Peyer's patch (tissue), 4 donors: Measurements from ENCODE around the gene C10orf71. TPM values are rescaled to one million over a fixed set of nuclear protein-coding genes. Genes with fewer than 3 reads are reported as not detected.

Experiments
- DNase-seq, 3 donors: peaks; one replicate each; pipeline ENCODE4 v3.0.0-alpha.2; 2017 to 2019
- H3K27ac ChIP-seq, 4 donors: fragments of 200-600 bp; sonication (generic); one replicate each; pipeline ENCODE4 v1.5.1; 2016 to 2019
- H3K27me3 ChIP-seq, 2 donors: fragments of 200-600 bp; sonication (generic); one replicate each; pipeline ENCODE4 v1.5.1; 2019
- H3K36me3 ChIP-seq, 3 donors: fragments of 200-600 bp; sonication (generic); one replicate each; pipeline ENCODE4 v1.5.1; 2016 to 2019
- H3K4me1 ChIP-seq, 4 donors: fragments of 200-600 bp; sonication (generic); one replicate each; pipeline ENCODE4 v1.5.1; 2016 to 2019
- H3K4me3 ChIP-seq, 4 donors: fragments of 200-600 bp; sonication (generic); 1 replicate in 3 of 4; 2 replicates in 1 of 4; pipeline ENCODE4 v1.5.1; 2016 to 2019; ENCODE audit warnings: mild to moderate bottlenecking in 1 of 4
- H3K9me3 ChIP-seq, 4 donors: fragments of 200-600 bp; sonication (generic); one replicate each; pipeline ENCODE4 v1.5.1; 2016 to 2019; ENCODE audit warnings: mild to moderate bottlenecking in 1 of 4
- POLR2A ChIP-seq, 2 donors: fragments of 450-650 bp; IDR thresholded peaks; one replicate each; pipeline ENCODE4 v1.5.1; 2017; ENCODE audit warnings: antibody characterized with exemption in 2 of 2, mild to moderate bottlenecking in 2 of 2, moderate library complexity in 2 of 2
- total RNA-seq, 4 donors: library from RNA; depleted of rRNA; stranded (reverse); fragments of >200 nt; gene quantifications; one replicate each; pipeline ENCODE4 v1.1.0, GENCODE V29; 2016
- TF ChIP-seq, protein P1 (sequence below), 6 experiments: fragments of 450-650 bp in 4 of 6; fragments of 200-600 bp in 2 of 6; sonication (generic) in 1 of 6; IDR thresholded peaks; one replicate each; pipeline ENCODE4 v1.5.1; 2017 to 2019; ENCODE audit warnings: antibody characterized with exemption in 6 of 6, mild to moderate bottlenecking in 3 of 6, moderate library complexity in 1 of 6

Gene C10orf71
- total RNA-seq, 4 donors from 2014 or later, result not detected

DNA sequence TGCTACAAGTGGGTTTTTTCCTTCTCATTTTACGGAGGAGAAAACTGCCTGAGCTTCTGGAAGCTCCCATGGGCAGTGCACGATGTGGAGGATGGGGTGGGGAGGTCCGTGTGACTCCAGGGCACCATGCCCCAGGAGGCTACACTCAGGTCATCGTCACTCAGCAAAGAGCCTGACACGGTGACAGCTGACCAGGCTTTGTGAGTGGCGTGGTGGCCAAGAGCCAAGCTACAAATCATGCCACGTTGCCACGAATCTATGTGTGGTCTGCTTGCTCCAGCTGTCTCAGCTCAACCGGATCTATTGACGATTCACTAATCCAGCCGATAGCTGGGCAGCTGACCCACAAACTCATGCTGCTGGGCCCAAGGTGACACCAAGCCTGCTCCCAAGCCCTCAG, 27.6 kb upstream of the C10orf71 start:
- Histone ChIP-seq H3K4me3 (no peak overlapping the region), H3K9me3 (no peaks in the 10 kb centered on the region), H3K36me3 (no peaks in the 10 kb centered on the region), H3K27ac (no peak overlapping the region), H3K27me3 (no peaks in the 10 kb centered on the region), H3K4me1 (peaks cover 0 to 4% (median 0%) of the 10 kb centered on the region in 4 donors)
- no peak for DNase-seq
- TF ChIP-seq, protein P1, sequence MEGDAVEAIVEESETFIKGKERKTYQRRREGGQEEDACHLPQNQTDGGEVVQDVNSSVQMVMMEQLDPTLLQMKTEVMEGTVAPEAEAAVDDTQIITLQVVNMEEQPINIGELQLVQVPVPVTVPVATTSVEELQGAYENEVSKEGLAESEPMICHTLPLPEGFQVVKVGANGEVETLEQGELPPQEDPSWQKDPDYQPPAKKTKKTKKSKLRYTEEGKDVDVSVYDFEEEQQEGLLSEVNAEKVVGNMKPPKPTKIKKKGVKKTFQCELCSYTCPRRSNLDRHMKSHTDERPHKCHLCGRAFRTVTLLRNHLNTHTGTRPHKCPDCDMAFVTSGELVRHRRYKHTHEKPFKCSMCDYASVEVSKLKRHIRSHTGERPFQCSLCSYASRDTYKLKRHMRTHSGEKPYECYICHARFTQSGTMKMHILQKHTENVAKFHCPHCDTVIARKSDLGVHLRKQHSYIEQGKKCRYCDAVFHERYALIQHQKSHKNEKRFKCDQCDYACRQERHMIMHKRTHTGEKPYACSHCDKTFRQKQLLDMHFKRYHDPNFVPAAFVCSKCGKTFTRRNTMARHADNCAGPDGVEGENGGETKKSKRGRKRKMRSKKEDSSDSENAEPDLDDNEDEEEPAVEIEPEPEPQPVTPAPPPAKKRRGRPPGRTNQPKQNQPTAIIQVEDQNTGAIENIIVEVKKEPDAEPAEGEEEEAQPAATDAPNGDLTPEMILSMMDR (IDR thresholded peaks at IDR 0.05), result no peak
- TF ChIP-seq POLR2A (IDR thresholded peaks at IDR 0.05), result no peak

DNA sequence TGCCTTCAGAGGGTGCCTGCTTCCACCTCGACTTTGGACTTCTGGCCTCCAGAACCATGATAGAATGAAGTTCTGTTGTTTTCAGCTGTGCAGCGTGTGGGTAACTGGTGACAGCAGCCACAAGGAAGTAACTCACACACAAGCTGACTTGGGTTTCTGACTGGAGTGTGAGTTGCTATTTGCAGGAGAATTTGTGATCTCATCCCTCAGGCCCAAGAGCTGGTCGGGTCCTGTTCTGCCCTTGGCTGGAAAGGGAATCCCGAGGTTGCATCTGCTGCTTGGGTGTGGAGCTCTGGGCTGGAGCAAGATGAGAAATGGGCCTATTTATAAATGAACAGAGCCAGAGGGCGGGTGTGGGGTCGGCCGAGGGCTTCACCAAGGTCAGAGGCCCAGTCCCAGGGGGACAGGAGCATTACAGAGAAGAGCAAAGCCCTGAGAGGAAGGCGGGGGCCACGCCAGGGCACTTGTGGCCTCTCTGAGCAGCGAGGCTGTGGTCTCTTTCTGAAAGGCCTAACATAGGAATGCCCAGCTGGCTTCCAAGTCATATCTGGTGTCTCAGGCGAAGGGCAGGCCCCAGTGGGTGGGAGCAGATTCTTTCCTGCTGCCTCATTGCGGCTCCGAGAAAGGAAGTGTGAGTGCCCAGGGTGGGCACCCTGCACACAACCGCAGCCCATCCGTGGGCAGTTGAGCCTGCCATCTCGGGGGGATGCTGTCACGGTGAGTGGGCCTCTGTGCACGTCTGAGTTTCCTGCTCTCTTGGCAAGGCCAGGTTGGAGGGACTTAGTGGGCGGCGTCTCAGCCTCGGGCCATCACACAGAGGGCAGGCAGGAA, 26.5 kb upstream of the C10orf71 start:
- DNase-seq, result no peak
- Histone ChIP-seq H3K9me3 (no peaks in the 10 kb centered on the region), H3K4me3 (no peak overlapping the region), H3K4me1 (peaks cover 0 to 4% (median 0%) of the 10 kb centered on the region in 4 donors), H3K36me3 (no peaks in the 10 kb centered on the region), H3K27me3 (no peaks in the 10 kb centered on the region), H3K27ac (no peak overlapping the region)
- TF ChIP-seq, protein P1 (IDR thresholded peaks at IDR 0.05), result no peak
- TF ChIP-seq POLR2A (IDR thresholded peaks at IDR 0.05), result no peak

GRCh38 chr10:49273082-49273465, 25.9 kb upstream of the C10orf71 start:
- no peaks in the 10 kb centered on the region for H3K36me3 ChIP-seq
- H3K27ac ChIP-seq, result no peak overlapping the region
- no peak overlapping the region for H3K4me3 ChIP-seq
- peaks cover 0 to 4% (median 0%) of the 10 kb centered on the region in 4 donors for H3K4me1 ChIP-seq
- TF ChIP-seq, protein P1 (IDR thresholded peaks at IDR 0.05), result no peak
- no peak for TF ChIP-seq POLR2A (IDR thresholded peaks at IDR 0.05)
- no peak for DNase-seq
- no peaks in the 10 kb centered on the region for H3K27me3 ChIP-seq
- no peaks in the 10 kb centered on the region for H3K9me3 ChIP-seq

GRCh38 chr10:49273626-49274025, 25.3 kb upstream of the C10orf71 start:
- H3K4me1 ChIP-seq, result peaks cover 0 to 4% (median 0%) of the 10 kb centered on the region in 4 donors
- H3K4me3 ChIP-seq, result no peak overlapping the region
- H3K27ac ChIP-seq, result no peak overlapping the region
- H3K27me3 ChIP-seq, result no peaks in the 10 kb centered on the region
- H3K36me3 ChIP-seq, result no peaks in the 10 kb centered on the region
- TF ChIP-seq, protein P1 (IDR thresholded peaks at IDR 0.05), result no peak
- no peak for DNase-seq
- H3K9me3 ChIP-seq, result no peaks in the 10 kb centered on the region

GRCh38 chr10:49274886-49275285, 24.1 kb upstream of the C10orf71 start:
- no peaks in the 10 kb centered on the region for H3K9me3 ChIP-seq
- no peak overlapping the region for H3K27ac ChIP-seq
- no peak for TF ChIP-seq POLR2A (IDR thresholded peaks at IDR 0.05)
- TF ChIP-seq, protein P1 (IDR thresholded peaks at IDR 0.05), result no peak
- H3K4me1 ChIP-seq, result peaks cover 0 to 4% (median 0%) of the 10 kb centered on the region in 4 donors
- no peak for DNase-seq
- H3K27me3 ChIP-seq, result no peaks in the 10 kb centered on the region
- H3K4me3 ChIP-seq, result no peak overlapping the region
- no peaks in the 10 kb centered on the region for H3K36me3 ChIP-seq
